GM21423 (cell line): ENCODE results near the gene CLCNKA.
A peak's percentile ranks its signal among the peaks of the same experiment; 100 is the strongest.
"Not testable (repeated sequence)": the region's sequence is repeated elsewhere in the genome, so short reads cannot be mapped to it uniquely, and the experiment has no call there.

Source experiments
- ATAC-seq: cut with Tn5 transposase; IDR thresholded peaks from one replicate; pipeline ENCODE4 v1.9.1; 2021; ENCODE audit warnings: mild to moderate bottlenecking, moderate library complexity; ENCODE audit not compliant: unreplicated experiment

Gene CLCNKA

DNA sequence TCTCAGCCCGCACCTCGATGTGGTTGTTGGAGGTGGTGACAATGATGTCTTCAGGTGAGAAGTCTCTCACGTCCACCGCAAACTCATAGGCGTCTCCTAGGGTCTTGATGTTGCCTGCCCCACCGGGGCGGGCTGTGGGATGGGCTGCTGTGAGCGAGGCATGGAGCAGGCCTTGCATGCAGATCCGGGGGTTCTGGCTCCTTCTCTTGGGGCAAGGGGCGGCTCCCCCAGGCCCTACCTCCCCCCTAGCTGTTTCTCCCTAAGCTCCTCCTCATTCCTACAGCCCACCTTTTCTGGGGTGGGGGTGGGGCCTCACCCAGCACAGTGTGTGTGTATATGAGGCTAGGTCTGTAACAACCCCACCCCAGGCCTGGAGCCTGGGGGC is 4.8 kb upstream of the CLCNKA start:
- ATAC-seq, result no peak

DNA sequence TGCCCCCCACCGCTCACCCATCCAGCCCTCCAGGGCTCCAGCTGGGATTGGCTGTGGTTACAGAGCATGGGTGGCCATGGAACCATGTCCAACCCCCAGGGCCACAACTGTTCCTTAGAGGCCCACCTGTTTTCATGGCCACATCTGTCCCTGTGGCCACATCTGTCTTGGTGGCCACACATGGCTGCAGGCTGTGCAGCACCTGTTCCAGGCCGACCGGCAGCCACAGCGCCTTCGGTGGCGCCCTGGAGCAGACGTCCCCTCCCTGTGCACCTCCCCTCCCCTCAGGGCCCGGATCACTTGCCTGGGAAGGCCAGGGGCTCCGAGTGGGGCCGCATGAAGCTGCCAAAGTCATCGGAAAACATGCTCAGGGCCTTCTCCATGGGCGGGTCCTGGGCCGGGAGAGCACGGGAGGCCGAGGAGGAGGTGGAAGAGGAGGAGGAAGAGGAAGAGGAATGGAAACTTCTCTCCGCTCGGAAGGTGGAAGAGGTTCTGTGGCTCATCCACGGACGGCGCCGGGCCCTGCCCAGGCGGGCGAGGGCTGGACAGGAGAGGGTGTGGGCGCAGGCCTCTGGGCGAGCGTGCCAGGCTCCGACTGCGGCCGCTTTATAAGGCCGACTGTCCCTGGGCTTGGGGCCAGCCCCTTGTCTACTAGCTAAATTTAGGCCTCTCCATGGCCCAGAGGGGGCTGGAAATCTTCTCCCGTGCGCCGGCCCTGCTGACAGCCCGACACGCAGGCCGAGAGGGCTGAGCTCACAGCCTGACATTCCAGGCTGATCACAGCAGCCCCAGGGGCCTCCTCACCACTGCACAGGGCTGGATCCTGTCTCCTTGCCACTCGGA is 4.2 kb upstream of the CLCNKA start, which contains the start of gene HSPB7:
TSS of gene HSPB7 (minus strand) at position 583 of the 843 bp plus-strand sequence. CDS start at position 503, 80 bp downstream.
- no peak for ATAC-seq

DNA sequence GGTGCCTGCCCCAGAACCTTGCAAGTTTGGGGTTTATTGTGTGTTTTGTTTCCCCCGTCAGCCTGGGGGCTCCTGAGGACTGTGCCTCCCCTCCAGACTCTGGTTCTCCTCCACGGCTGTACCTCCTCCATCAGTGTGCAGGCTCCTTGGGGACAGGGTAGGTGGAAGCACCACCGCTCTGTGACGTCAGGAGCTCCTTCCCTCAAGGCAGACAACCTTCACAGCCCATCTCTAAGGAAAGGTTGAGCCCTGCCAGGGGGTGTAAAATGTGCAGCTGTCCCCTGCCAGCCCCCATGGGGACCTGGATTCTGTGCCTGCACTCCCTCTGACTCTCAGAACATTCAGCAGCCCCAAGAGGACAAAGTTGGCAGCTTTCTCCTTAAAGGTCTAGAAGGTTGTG is 3.5 kb upstream of the CLCNKA start:
- no peak for ATAC-seq

DNA sequence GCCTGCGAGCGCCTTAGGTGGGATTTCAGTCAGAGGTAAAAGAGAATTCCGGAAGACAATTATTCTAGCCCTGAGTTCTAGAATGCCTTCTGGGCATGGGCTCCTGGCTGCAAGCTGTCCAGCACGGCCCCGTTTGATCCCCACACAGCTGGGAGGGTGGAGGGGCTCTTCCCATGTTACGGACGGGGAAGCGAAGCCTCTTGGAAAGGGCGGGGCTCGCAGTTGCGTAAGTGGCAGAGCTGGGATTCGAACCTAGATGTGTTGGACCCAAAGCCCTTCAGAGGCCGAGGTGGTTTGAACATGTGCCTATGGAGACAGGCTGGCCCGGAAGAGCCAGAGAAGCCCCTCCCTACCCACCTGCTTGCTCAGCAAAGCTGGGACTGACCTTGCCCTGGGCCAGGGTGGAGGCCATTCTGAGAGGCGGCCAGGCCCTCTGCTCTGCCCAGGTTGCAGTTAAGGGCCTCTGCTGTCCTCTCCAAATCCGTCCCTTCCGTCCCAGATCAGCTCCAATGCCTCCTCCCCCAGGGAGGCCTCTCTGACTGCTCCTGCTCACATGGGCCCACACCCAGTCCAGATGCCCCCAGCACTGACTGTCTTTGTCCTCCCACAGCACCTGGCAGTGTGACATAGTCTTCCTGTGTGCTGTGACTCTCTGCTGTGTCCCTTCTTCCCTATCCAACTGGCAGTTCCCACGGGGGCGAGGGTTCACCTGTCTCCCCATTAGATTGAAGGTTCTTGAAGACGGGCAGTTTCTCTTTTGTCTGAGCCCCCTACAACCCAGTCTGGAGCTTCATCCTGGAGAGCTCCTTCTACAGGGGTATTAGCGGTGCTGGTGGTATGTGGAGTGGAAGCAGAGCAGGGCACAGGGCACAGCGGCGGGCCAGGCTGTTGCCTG is 2.8 kb upstream of the CLCNKA start:
- no peak for ATAC-seq

DNA sequence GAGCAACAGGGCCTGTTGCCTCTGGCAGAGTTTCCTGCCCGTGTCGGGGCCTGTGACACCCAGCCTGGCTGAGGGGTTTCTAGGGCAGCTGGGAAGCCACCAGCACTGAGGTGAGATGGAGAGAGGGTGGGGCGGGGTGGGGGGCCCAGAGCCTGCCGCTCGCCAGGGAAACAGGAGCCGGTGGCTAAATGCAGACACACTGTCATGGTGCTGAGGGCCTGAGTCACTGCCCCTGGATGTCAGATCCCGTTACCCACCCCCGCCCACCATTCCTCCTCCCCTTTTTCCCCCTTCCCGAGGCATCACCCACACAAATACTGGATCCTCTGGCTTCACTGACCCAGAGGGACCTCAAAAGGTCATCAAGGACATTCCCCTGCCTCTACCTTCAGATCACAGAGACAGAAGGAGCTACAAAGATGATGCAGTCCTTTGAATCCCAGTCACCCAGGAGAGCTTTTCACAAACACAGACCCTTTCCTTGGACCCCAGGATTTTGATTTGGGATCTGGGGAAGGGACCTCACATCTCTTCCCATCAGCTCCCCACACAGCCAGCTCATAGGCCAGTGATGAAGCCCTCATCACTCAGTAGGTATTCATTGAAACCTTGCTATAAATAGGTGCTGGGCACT is 2.1 kb upstream of the CLCNKA start:
- no peak for ATAC-seq

DNA sequence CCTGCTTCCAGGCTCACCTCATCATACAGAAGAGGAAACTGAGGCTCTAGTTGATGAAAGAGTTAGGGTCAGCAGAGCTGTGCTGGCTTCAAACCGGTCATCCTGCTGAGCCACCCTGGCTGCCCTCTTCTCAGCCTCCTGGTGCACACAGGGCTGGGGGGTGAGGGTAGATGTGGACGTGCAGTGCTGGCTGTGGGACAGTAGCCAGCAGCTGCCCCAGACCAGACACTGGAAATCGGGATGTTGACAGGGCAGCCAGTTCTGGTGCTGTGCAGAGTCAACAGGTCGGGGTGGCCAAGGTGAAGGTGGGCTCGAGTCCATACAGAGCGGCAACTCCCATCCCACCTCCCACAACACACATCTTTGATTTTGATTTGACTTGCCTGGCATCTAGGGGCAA is 1.5 kb upstream of the CLCNKA start:
- no peak for ATAC-seq

DNA sequence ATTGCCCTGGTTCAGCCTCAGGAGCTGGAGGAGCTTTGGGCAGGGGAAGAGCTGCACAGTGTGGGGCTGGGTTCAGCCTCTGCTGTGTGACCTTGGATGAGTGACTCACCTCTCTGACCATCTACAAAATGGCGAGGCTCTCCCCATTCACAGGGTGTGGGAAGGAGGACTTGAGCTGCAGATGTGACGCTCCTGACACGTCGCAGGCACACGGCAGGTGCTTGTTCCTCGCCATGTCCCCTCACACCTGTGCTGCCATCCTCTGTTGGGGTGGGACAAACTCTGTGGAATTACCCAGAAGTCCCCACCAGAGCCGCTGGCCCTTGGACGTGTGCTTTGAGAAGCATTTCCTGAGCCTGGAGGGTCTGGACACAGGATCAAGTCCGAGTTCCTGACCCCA is 958 bp upstream of the CLCNKA start:
- not testable (repeated sequence) for ATAC-seq

DNA sequence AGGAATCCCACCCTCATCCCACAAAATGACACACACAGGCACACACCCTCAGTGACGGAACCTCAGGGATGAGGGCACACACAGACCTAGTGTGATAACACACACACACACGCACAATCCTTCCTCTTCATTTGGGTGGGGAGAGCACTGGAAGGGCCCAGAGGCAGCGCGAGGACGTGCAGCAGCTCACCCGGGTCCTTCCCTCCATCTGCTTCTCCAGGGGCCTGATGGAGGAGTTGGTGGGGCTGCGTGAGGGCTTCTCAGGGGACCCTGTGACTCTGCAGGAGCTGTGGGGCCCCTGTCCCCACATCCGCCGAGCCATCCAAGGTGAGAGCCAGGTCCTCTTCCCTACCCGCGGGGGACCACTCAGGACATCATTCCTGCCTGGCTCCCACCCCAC is 557 bp downstream of the CLCNKA start:
- ATAC-seq, result no peak

DNA sequence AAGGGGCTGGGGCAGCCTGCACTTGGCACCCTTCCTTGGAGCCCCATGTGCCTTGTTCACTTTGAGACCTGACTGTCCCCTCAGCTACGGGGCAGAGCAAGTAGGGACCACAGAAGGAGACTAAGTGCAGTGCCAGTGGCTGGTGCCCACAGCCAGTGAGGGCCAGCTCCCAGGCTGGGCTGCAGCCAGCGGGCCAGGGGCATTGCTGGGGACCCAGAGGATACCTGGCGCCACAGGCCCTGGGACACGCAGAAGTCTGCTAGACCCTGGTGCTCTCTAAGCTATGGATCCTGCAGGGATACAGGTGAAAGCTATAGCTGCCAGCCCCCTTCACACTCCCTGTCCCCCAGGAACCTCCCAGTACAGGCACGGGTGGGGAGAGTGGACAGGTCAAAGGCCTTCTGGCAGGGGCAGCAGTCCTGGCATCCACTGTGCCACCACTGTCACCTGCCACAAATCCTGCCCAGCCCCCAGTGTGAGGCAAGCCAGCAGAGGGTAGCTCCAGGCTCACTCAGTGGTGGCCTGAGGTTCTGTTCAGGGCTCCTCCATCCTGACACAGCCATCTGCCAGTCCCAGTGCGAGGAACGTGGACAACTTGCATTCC is 1.3 kb downstream of the CLCNKA start:
- ATAC-seq, result no peak

DNA sequence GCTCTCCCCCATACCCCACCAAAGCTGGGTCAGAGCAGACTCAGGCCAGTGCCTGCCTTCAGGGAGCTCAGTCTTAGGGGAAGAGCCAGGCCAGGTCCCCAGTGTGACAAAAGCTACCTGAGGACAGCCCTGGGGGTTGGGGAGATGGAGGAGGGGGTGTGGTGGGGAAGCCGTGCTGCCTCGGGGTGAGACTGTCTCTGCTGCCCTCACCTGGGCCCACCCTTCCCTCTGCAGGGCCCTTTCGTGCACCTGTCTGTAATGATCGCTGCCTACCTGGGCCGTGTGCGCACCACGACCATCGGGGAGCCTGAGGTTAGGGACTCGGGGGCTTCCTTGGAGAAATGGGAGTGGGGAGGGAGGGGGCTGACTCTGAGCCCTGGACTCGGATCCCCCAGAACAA is 4.5 kb downstream of the CLCNKA start:
- ATAC-seq, result not testable (repeated sequence)

DNA sequence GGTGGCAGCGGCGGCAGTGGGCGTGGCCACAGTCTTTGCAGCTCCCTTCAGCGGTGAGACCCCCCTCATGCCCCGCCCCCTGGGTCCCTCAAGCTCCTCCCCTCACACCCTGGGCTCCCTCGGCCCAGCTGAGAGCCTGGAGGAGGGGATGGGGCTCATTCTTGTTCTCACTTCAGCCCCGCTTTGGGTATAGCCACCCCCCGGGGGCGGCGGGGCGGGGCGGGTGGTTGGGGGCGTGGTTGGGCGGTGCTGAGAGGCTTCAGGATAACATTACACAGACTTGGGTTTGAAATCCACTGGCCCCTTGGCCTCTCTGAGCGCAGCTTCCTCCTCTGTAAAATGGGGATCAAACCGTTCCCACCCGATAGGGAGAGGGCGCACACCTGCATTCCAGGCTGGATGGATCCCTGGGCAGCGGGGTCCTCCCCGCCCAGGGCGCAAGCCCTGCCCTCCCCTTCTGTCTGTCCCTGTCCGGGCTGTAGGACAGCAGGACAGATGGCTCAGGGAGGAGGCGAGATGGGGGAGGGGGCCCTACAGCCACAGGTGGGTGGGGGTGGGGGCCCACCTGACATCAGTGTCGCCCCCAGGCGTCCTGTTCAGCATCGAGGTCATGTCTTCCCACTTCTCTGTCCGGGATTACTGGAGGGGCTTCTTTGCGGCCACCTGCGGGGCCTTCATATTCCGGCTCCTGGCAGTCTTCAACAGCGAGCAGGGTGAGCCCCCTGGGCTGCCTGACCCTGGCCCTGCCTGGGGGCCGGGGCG is 5.1 kb downstream of the CLCNKA start:
- ATAC-seq, result no peak

DNA sequence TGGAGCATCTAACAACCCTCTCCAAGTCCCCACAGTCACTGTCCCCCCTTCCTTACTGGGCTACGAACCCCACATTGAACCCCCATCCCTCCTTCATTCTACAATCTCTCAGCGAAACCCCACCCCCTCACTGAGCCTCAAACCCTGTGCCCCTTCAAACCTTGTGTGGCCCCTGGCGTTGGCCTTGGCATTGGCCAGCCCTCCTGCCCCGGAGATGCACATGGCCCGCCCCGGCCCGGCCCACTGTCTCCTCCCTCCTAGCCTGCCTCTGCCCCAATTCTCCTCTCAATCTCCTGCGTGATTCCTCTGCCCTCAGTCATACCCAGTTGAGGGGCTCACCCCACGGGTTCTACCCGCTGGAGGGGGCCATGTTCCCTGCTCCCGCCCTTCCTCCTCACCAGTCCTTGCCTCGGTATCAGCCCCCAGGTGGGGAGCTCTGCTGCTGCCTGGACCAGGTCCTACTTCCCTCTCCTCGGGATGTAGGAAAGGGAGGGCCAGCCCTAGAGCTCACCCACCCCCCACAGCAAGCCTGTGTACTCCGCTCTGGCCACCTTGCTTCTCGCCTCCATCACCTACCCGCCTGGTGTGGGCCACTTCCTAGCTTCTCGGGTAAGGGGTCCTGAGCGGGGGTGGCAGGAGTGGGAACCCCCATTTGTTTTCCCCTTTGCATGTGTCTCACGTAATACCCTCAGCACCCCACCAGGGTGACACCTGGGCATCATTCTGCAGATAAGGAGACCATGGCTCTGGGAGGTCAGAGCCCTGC is 6.6 kb downstream of the CLCNKA start:
- ATAC-seq, result no peak

DNA sequence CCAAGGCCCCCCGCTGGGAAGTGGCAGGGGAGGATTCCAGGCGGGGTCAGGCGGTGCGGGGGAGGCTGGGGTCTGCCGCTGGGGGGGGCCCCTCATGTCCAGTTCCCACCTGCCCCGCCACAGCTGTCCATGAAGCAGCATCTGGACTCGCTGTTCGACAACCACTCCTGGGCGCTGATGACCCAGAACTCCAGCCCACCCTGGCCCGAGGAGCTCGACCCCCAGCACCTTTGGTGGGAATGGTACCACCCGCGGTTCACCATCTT is 7.1 kb downstream of the CLCNKA start:
- ATAC-seq, result not testable (repeated sequence)

DNA sequence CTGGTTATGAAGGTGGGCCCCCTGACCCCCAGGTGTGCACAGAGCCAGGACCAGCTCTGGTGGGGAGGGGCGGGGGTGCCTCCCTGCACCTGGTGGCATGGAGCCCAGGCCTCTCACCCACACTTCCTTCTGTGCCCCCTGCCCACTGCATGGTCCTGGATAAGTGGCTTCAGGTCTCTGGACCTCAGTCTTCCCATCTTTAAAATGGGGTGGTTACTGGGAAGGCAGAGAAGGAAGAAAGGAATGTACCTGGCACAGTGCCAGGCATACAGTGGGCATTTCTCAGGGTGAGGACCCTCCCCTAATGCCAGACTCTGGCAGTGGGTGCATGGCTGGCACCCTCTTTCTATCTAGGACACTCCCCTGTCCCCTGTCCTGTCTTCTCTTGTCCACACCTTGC is 7.5 kb downstream of the CLCNKA start:
- ATAC-seq, result no peak

DNA sequence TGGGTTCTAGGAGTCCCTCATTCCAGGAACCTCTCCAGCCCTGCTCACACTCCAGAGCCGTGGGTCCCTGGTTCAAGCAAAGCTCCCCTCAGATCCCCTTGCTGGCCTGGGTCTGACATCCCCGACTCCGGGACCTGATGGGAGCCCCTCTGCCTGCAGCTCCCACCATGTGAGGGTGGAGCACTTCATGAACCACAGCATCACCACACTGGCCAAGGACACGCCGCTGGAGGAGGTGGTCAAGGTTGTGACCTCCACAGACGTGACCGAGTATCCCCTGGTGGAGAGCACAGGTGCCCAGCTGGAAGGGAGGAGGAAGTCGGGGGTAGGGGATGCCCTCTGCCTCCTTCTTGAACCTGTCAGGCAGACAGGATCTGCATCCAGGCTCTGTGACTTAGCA is 9.7 kb downstream of the CLCNKA start:
- ATAC-seq, result no peak

DNA sequence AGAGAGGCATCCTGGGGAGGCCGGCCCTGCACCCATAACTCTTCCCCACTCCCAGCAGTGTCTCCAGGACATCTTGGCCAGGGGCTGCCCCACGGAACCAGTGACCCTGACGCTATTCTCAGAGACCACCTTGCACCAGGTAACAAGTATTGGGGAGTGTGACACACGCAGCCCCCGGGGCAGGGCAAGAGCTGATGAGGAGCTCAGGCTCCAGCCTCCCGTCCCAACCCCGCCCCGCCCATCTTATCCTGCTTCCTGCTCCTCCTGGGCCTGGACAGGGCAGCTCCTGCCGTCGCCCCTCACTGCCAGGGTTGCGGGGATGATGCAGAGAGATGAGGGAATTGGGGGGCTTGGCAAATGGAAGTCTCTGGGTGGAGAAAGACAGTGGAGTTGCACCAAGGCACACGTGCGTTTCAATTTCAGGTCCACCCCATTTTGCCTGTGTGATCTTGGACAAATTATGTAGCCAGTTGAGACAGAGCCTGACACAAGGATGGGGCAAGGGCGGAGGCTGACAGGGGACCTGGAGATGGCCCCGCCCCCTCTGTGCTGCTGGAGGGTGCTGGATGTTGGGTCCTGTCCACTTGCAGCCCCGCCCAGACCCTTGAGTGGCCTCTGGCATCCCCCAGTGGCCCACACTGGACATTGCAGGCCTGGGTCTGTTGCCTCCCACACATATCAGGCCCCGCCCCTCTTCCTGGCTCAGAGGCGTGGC is 10.7 kb downstream of the CLCNKA start:
- peak; percentile 58 for ATAC-seq

DNA sequence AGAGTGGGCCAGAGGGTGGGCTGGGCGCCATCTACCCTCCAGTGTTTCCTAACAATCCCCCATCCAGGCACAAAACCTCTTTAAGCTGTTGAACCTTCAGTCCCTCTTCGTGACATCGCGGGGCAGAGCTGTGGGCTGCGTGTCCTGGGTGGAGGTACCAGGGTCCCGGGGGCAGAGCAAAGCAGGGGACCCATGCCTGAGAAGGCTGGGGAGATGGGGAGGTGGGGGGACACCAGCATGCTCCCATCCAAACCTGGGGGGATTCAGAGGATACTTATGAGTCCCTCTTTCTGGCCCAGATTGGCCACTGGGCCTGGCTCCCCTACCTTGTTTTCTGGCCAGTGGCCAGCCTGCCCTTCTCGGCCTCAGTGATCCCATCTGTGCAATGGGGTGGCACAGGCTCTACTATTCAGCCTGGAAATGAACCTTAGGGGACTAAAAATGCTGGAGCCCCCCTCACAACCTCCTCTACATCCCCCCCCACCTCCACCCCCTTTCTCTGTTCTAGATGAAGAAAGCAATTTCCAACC is 11.3 kb downstream of the CLCNKA start:
- not testable (repeated sequence) for ATAC-seq

DNA sequence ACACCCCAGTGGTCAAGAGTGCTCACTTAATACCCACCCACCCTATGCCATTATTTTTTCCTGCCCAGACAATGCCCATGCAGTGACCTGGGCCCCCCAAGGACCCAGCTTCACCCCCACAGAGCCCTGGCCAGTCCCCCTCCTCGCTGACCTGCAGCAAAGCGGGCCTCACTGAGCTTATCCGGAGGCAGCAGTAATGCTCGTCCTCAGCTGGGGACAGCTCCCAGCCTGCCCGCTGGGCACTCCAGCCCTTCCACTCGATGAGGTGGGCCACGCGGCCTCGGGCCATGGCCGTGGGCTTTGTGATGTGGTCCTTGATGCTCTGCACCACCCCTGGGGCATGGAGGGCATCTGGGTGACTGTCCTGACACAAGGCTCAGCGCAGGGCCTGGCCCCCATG is 14.6 kb downstream of the CLCNKA start:
- not testable (repeated sequence) for ATAC-seq

DNA sequence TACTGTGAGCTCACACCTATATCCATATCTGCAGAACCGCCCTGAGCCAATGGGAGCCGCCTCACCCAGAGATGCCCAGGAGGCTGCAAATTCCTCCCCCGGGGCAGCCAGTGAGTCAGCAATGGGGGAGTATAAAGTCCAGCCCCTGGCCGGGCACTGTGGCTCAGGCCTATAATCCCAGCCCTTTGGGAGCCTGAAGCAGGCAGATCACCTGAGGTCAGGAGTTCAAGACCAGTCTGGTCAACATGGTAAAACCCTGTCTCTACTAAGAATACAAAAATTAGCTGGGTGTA is 16.7 kb downstream of the CLCNKA start:
- no peak for ATAC-seq
